ENCODE data around the gene KRTAP1-4.
"Not testable (repeated sequence)": the region's sequence is repeated elsewhere in the genome, so short reads cannot be mapped to it uniquely, and the experiment has no call there.

Gene KRTAP1-4

GRCh38 chr17:41029633-41030245, at the start of gene KRTAP1-4:
TSS of gene KRTAP1-4 (minus strand) at chr17:41030195. CDS start at chr17:41030078, 117 bp downstream.
- no peak for DNase-seq (ENCODE audit: low read depth, low spot score)

- no peak for DNase-seq (ENCODE audit: low read depth, low spot score)
These were observed 46.8 kb upstream of the KRTAP1-4 start for GRCh38 chr17:41076788-41077187.

GRCh38 chr17:41073676-41074075, 43.7 kb upstream of the KRTAP1-4 start:
- no peak for DNase-seq (ENCODE audit: low read depth, low spot score)

GRCh38 chr17:41071606-41072360, 41.8 kb upstream of the KRTAP1-4 start:
- DNase-seq (ENCODE audit: low read depth, low spot score), result no peak

- no peak for DNase-seq (ENCODE audit: low read depth, low spot score)
These were observed 39.0 kb upstream of the KRTAP1-4 start for GRCh38 chr17:41069031-41069430.

- no peak for DNase-seq (ENCODE audit: low read depth, low spot score)
These were observed 37.3 kb upstream of the KRTAP1-4 start for GRCh38 chr17:41067281-41067680.

- DNase-seq (ENCODE audit: low read depth, low spot score), result peak; percentile 63
These were observed 36.0 kb upstream of the KRTAP1-4 start, which contains the start of gene KRTAP2-4 for GRCh38 chr17:41065829-41066624. TSS of gene KRTAP2-4 (minus strand) at chr17:41065879. CDS start at chr17:41065845, 34 bp downstream.

- DNase-seq (ENCODE audit: low read depth, low spot score), result not testable (repeated sequence)
These were observed 35.2 kb upstream of the KRTAP1-4 start for GRCh38 chr17:41065016-41065689.

- DNase-seq (ENCODE audit: low read depth, low spot score), result no peak
These were observed 34.3 kb upstream of the KRTAP1-4 start for GRCh38 chr17:41064301-41064700.

GRCh38 chr17:41063449-41063848, 33.5 kb upstream of the KRTAP1-4 start:
- no peak for DNase-seq (ENCODE audit: low read depth, low spot score)

GRCh38 chr17:41061964-41062363, 32.0 kb upstream of the KRTAP1-4 start:
- DNase-seq (ENCODE audit: low read depth, low spot score), result peak; percentile 91

GRCh38 chr17:41060052-41060604, 30.1 kb upstream of the KRTAP1-4 start, which contains the start of gene KRTAP2-3:
TSS of gene KRTAP2-3 (minus strand) at chr17:41060114. CDS start at chr17:41060050, 64 bp downstream.
- peak; percentile 94 for DNase-seq (ENCODE audit: low read depth, low spot score)

- peak; percentile 85 for DNase-seq (ENCODE audit: low read depth, low spot score)
These were observed 29.5 kb upstream of the KRTAP1-4 start for GRCh38 chr17:41059276-41060051.

- no peak for DNase-seq (ENCODE audit: low read depth, low spot score)
These were observed 28.7 kb upstream of the KRTAP1-4 start for GRCh38 chr17:41058741-41059140.

GRCh38 chr17:41057547-41057946, 27.6 kb upstream of the KRTAP1-4 start:
- DNase-seq (ENCODE audit: low read depth, low spot score), result no peak

- DNase-seq (ENCODE audit: low read depth, low spot score), result not testable (repeated sequence)
These were observed 25.1 kb upstream of the KRTAP1-4 start, which contains the start of gene KRTAP2-2 for GRCh38 chr17:41055130-41055529. TSS of gene KRTAP2-2 (minus strand) at chr17:41055230. CDS start at chr17:41055211, 19 bp downstream.

GRCh38 chr17:41054556-41054955, 24.6 kb upstream of the KRTAP1-4 start:
- DNase-seq (ENCODE audit: low read depth, low spot score), result not testable (repeated sequence)

GRCh38 chr17:41054025-41054424, 24.0 kb upstream of the KRTAP1-4 start:
- DNase-seq (ENCODE audit: low read depth, low spot score), result no peak

GRCh38 chr17:41052566-41052965, 22.6 kb upstream of the KRTAP1-4 start:
- DNase-seq (ENCODE audit: low read depth, low spot score), result peak; percentile 37

GRCh38 chr17:41049110-41049509, 19.1 kb upstream of the KRTAP1-4 start:
- DNase-seq (ENCODE audit: low read depth, low spot score), result peak; percentile 46
